WERI-Rb-1 (cell line): ENCODE measurements around the gene EFNA1.

ENCODE experiments used
- DNase-seq: peaks from one replicate; pipeline ENCODE4 v3.0.0-alpha.2; 2020
- H3K27ac ChIP-seq: fragments of 250-450 bp; sonication (Bioruptor Pico); 2 replicates; pipeline ENCODE4 v1.5.1; 2020; ENCODE audit warnings: mild to moderate bottlenecking, moderate library complexity
- H3K27me3 ChIP-seq: fragments of 250-450 bp; sonication (Bioruptor Pico); 2 replicates; pipeline ENCODE4 v1.5.1; 2021; ENCODE audit warnings: mild to moderate bottlenecking, low read depth, moderate library complexity; ENCODE audit not compliant: insufficient read depth, severe bottlenecking
- H3K36me3 ChIP-seq: fragments of 250-450 bp; sonication (Bioruptor Pico); 2 replicates; pipeline ENCODE4 v1.5.1; 2020; ENCODE audit warnings: mild to moderate bottlenecking, moderate library complexity
- H3K4me3 ChIP-seq: 2 replicates; pipeline ENCODE4 v1.5.1; 2011; ENCODE audit warnings: low read depth, mild to moderate bottlenecking, control low read depth, low read length
- H3K9me3 ChIP-seq: fragments of 250-450 bp; sonication (Bioruptor Pico); 2 replicates; pipeline ENCODE4 v1.5.1; 2021; ENCODE audit warnings: mild to moderate bottlenecking, moderate library complexity; ENCODE audit not compliant: severe bottlenecking
- TF ChIP-seq, protein P1 (sequence below): IDR thresholded peaks from 2 replicates; pipeline ENCODE4 v1.5.1; 2011; ENCODE audit warnings: low read depth, mild to moderate bottlenecking, control low read depth, inconsistent platforms, low read length

Gene EFNA1

DNA sequence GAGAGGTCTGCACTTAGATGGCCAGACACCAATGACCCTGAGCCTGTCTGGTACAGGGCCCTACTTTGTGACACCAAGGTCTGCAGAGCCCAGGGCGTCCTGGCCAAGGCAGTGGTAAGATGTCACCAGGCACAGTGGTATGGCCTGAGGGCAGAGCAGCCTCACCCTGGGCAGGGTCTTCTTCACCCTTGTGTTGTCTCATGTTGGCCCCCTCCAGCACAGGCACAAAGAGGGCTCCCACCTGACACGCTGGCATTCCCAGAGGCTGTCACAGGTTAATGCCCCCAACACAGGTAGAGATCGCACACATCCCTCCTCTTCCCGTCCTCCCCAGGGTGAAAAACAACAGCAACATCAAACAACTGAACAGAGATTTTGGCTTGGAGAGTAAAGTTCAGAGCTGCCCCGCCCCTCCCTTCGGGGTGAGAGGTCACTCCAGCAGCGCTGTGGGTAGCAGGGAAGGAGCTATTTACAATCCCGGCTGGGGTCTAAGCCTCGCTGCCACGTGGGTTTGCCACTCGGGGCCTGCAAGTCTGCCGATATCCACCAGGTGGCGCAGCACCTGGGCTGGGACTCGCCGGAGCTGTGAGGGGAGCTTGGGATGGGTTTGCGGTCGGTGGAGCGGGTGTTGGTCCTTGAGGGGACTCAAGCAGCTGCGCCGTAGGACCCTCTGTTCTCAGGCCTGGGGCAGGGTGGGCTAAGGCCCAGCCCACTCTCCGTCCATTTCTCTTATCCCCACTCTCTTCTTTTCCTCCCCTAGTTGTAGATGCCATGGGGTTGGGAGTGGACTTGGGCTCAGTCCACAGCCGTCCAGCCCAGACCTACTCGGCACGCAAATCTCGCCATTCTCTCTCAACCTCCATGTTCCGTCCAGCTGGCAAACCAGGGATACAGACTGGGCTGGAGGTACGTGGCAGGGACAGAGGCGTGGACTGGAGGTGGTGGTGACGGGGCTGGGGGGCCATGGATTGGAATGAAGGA lies 36.3 kb upstream of the EFNA1 start:
- Histone ChIP-seq H3K27ac (no peak overlapping the region), H3K36me3 (no peaks in the 10 kb centered on the region), H3K9me3 (no peaks in the 10 kb centered on the region), H3K4me3 (no peak overlapping the region), H3K27me3 (no peaks in the 10 kb centered on the region)
- TF ChIP-seq, protein P1, sequence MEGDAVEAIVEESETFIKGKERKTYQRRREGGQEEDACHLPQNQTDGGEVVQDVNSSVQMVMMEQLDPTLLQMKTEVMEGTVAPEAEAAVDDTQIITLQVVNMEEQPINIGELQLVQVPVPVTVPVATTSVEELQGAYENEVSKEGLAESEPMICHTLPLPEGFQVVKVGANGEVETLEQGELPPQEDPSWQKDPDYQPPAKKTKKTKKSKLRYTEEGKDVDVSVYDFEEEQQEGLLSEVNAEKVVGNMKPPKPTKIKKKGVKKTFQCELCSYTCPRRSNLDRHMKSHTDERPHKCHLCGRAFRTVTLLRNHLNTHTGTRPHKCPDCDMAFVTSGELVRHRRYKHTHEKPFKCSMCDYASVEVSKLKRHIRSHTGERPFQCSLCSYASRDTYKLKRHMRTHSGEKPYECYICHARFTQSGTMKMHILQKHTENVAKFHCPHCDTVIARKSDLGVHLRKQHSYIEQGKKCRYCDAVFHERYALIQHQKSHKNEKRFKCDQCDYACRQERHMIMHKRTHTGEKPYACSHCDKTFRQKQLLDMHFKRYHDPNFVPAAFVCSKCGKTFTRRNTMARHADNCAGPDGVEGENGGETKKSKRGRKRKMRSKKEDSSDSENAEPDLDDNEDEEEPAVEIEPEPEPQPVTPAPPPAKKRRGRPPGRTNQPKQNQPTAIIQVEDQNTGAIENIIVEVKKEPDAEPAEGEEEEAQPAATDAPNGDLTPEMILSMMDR, result peak; percentile 100
- peak; percentile 98 for DNase-seq

DNA sequence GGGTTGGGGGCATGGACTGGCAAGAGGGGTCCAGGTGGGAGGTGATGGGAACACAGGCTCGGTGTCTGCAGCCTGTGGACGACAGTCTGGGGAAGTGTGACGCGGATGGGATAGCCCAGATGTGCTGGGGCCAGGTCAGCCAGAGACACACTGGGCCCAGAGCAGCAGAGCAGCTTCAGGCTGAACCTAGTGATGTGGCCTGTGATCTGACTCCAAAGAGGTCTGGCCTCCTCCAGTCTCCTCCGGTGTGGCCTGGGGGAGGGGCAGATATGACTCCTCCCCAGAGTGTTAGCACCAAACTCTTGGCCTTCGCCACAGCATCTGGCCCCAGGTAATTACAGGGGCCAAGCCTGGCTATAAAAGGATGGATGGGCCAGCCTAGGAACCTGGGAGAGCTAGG lies 35.5 kb upstream of the EFNA1 start:
- Histone ChIP-seq H3K27ac (no peak overlapping the region), H3K36me3 (no peaks in the 10 kb centered on the region), H3K4me3 (no peak overlapping the region), H3K9me3 (no peaks in the 10 kb centered on the region), H3K27me3 (no peaks in the 10 kb centered on the region)
- TF ChIP-seq, protein P1, result no peak
- no peak for DNase-seq

DNA sequence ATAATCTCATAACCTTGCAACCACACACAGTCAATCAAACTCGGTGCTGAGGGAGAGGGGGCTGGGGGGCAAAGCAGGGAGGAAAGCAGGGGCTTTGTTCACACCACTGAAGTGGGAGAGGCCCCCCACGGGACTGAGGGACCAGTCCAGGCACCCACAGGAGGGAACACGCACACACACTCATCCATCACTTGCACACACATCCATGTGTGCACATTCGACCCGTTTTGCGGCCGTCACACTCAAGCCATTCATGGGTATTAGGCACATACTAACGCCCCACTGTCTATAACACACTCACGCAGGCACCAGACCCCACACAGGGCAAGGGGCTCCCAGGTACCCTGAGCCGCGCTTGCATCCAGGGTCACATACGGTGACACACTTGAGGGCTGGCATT lies 35.0 kb upstream of the EFNA1 start:
- Histone ChIP-seq H3K27ac (no peak overlapping the region), H3K4me3 (no peak overlapping the region)
- TF ChIP-seq, protein P1, result no peak

DNA sequence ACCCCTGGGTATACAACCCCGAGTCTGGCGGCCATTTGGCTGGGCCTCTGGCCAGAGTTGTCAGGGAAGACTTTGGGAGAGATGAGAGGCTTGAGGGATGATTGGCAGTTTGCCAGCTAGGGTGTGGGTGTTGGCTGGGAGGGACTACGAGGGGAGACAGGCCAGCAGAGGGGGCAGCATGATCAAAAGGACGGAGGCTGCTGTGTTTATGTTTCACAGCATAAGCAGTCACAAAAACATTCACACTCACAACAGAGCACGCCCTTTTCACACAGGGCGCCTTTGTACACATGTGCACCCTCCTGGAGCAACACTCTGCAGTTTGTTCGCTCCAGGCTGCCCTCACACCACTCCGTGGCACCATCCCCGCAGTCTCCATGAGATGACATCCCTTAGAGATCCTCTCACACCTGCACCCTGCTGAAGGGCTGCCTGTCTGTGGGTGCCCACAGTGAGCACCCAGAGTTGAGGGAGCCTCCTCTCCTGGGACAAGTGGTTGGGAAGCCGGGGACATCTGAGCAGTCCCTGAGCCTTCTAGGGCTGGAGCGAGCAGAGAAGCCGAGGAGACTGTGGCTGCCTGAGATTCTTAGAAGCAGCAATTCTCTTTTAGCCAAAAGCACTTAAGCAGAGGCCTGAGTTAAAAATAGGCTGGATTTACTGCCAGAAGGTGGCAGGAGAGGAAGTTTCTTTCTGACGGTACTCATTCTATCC lies 33.6 kb upstream of the EFNA1 start:
- DNase-seq, result peak; percentile 78
- H3K36me3 ChIP-seq, result no peaks in the 10 kb centered on the region
- peak overlapping the region; percentile 4; the same call in 1 of the 2 replicates for H3K27ac ChIP-seq
- no peak overlapping the region for H3K4me3 ChIP-seq
- no peaks in the 10 kb centered on the region for H3K27me3 ChIP-seq
- no peaks in the 10 kb centered on the region for H3K9me3 ChIP-seq
- TF ChIP-seq, protein P1, result peak; percentile 75

More for the DNA sequence above, 35.0 kb upstream of the EFNA1 start:
- Histone ChIP-seq H3K36me3 (no peaks in the 10 kb centered on the region), H3K27me3 (no peaks in the 10 kb centered on the region), H3K9me3 (no peaks in the 10 kb centered on the region)
- no peak for DNase-seq

DNA sequence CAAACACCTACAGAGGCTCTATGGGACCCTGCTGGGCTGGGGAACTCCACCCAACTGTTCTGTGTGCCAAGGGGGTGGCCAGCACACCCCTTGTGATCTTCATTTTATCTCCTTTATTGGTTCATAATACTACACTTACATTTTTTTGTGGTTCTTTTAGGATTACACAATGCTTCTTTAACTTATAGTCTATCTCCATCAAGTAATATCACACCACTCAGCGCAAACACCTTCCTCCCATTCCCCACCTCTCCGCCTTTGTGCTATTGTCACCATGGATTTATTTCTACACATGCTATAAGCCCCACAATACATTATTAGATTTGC lies 33.1 kb upstream of the EFNA1 start:
- Histone ChIP-seq H3K9me3 (no peaks in the 10 kb centered on the region), H3K27me3 (no peaks in the 10 kb centered on the region), H3K4me3 (no peak overlapping the region), H3K36me3 (no peaks in the 10 kb centered on the region), H3K27ac (no peak overlapping the region)
- TF ChIP-seq, protein P1, result no peak
- DNase-seq, result no peak
